ENCODE results near the gene TLE7. TPM values are rescaled to one million over a fixed set of nuclear protein-coding genes. Genes with fewer than 3 reads are reported as not detected.
A peak's percentile ranks its signal among the peaks of the same experiment; 100 is the strongest.

Gene TLE7
- polyA plus RNA-seq, 4 donors: not detected

- DNase-seq (ENCODE audit: low read depth in 4 of 4, low spot score in 3 of 4): no peak
Observed at GRCh38 chr16:71421911-71422310, 19.9 kb downstream of the TLE7 start.

- no peak for DNase-seq (ENCODE audit: low read depth in 4 of 4, low spot score in 3 of 4)
Observed at GRCh38 chr16:71414038-71414437, 27.8 kb downstream of the TLE7 start.

- no peak for DNase-seq (ENCODE audit: low read depth in 4 of 4, low spot score in 3 of 4)
Observed at GRCh38 chr16:71413341-71413740, 28.5 kb downstream of the TLE7 start.

- DNase-seq (ENCODE audit: low read depth in 4 of 4, low spot score in 3 of 4): peak in 2 of 4 donors; percentile 44 to 55
Observed at GRCh38 chr16:71412270-71413160, 29.3 kb downstream of the TLE7 start.

- DNase-seq (ENCODE audit: low read depth in 4 of 4, low spot score in 3 of 4): no peak
Observed at GRCh38 chr16:71410146-71410545, 31.7 kb downstream of the TLE7 start.

GRCh38 chr16:71409011-71409775 lies 32.7 kb downstream of the TLE7 start:
- no peak for DNase-seq (ENCODE audit: low read depth in 4 of 4, low spot score in 3 of 4)

- no peak for DNase-seq (ENCODE audit: low read depth in 4 of 4, low spot score in 3 of 4)
Observed at GRCh38 chr16:71408536-71408935, 33.3 kb downstream of the TLE7 start.

GRCh38 chr16:71407731-71408130 lies 34.1 kb downstream of the TLE7 start:
- no peak for DNase-seq (ENCODE audit: low read depth in 4 of 4, low spot score in 3 of 4)

- no peak for DNase-seq (ENCODE audit: low read depth in 4 of 4, low spot score in 3 of 4)
Observed at GRCh38 chr16:71406724-71407123, 35.1 kb downstream of the TLE7 start.

- DNase-seq (ENCODE audit: low read depth in 4 of 4, low spot score in 3 of 4): no peak
Observed at GRCh38 chr16:71406316-71406715, 35.5 kb downstream of the TLE7 start.

GRCh38 chr16:71404364-71404763 lies 37.5 kb downstream of the TLE7 start:
- DNase-seq (ENCODE audit: low read depth in 4 of 4, low spot score in 3 of 4): no peak

GRCh38 chr16:71402674-71403073 lies 39.2 kb downstream of the TLE7 start:
- DNase-seq (ENCODE audit: low read depth in 4 of 4, low spot score in 3 of 4): no peak

- DNase-seq (ENCODE audit: low read depth in 4 of 4, low spot score in 3 of 4): no peak
Observed at GRCh38 chr16:71402007-71402406, 39.8 kb downstream of the TLE7 start.

- no peak for DNase-seq (ENCODE audit: low read depth in 4 of 4, low spot score in 3 of 4)
Observed at GRCh38 chr16:71399801-71400563, 41.9 kb downstream of the TLE7 start.

- no peak for DNase-seq (ENCODE audit: low read depth in 4 of 4, low spot score in 3 of 4)
Observed at GRCh38 chr16:71396594-71396993, 45.3 kb downstream of the TLE7 start.

GRCh38 chr16:71389330-71389729 lies 52.5 kb downstream of the TLE7 start:
- no peak for DNase-seq (ENCODE audit: low read depth in 4 of 4, low spot score in 3 of 4)

GRCh38 chr16:71387045-71387871 lies 54.6 kb downstream of the TLE7 start:
- no peak for DNase-seq (ENCODE audit: low read depth in 4 of 4, low spot score in 3 of 4)

- DNase-seq (ENCODE audit: low read depth in 4 of 4, low spot score in 3 of 4): no peak
Observed at GRCh38 chr16:71384073-71384724, 57.7 kb downstream of the TLE7 start.

- no peak for DNase-seq (ENCODE audit: low read depth in 4 of 4, low spot score in 3 of 4)
Observed at GRCh38 chr16:71383054-71383773, 58.6 kb downstream of the TLE7 start.
